ENCODE data around the gene CEMIP. TPM values are rescaled to one million over a fixed set of nuclear protein-coding genes. Genes with fewer than 3 reads are reported as not detected.

The CEMIP gene, protein sequence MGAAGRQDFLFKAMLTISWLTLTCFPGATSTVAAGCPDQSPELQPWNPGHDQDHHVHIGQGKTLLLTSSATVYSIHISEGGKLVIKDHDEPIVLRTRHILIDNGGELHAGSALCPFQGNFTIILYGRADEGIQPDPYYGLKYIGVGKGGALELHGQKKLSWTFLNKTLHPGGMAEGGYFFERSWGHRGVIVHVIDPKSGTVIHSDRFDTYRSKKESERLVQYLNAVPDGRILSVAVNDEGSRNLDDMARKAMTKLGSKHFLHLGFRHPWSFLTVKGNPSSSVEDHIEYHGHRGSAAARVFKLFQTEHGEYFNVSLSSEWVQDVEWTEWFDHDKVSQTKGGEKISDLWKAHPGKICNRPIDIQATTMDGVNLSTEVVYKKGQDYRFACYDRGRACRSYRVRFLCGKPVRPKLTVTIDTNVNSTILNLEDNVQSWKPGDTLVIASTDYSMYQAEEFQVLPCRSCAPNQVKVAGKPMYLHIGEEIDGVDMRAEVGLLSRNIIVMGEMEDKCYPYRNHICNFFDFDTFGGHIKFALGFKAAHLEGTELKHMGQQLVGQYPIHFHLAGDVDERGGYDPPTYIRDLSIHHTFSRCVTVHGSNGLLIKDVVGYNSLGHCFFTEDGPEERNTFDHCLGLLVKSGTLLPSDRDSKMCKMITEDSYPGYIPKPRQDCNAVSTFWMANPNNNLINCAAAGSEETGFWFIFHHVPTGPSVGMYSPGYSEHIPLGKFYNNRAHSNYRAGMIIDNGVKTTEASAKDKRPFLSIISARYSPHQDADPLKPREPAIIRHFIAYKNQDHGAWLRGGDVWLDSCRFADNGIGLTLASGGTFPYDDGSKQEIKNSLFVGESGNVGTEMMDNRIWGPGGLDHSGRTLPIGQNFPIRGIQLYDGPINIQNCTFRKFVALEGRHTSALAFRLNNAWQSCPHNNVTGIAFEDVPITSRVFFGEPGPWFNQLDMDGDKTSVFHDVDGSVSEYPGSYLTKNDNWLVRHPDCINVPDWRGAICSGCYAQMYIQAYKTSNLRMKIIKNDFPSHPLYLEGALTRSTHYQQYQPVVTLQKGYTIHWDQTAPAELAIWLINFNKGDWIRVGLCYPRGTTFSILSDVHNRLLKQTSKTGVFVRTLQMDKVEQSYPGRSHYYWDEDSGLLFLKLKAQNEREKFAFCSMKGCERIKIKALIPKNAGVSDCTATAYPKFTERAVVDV (N-terminal part only)
- total RNA-seq (2022; extraction: Qiagen RNA extraction), result 0.82 to 2.0 TPM (median 1.2 TPM) in 5 replicates

DNA sequence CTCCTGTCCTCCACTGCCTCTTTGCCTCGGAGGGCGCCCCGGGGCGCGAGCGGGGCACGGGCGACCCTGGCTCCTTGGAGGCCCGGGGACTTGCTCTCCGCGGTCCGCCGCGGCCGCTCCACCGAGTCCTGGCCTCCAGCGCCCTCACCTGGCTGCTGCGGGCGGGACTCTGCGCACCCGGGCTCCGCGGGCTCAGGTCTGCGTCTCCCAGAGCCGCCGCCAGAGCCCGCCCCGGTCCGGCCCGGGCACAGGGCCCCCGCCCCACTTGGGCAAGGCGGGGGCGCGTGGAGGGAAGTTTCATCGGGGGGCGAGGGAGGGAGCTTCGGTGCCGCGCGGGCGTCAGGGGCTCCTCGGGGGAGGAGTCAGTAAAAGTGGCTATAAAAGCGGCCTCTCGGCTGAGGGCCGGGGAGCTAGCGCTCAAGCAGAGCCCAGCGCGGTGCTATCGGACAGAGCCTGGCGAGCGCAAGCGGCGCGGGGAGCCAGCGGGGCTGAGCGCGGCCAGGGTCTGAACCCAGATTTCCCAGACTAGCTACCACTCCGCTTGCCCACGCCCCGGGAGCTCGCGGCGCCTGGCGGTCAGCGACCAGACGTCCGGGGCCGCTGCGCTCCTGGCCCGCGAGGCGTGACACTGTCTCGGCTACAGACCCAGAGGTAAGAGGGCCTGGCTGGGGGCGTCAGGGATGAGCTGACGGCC is at the start of gene CEMIP:
TSS of gene CEMIP (plus strand) at position 407 of the 694 bp plus-strand sequence. CDS start 94,510 bp downstream, outside the sequence.

DNA sequence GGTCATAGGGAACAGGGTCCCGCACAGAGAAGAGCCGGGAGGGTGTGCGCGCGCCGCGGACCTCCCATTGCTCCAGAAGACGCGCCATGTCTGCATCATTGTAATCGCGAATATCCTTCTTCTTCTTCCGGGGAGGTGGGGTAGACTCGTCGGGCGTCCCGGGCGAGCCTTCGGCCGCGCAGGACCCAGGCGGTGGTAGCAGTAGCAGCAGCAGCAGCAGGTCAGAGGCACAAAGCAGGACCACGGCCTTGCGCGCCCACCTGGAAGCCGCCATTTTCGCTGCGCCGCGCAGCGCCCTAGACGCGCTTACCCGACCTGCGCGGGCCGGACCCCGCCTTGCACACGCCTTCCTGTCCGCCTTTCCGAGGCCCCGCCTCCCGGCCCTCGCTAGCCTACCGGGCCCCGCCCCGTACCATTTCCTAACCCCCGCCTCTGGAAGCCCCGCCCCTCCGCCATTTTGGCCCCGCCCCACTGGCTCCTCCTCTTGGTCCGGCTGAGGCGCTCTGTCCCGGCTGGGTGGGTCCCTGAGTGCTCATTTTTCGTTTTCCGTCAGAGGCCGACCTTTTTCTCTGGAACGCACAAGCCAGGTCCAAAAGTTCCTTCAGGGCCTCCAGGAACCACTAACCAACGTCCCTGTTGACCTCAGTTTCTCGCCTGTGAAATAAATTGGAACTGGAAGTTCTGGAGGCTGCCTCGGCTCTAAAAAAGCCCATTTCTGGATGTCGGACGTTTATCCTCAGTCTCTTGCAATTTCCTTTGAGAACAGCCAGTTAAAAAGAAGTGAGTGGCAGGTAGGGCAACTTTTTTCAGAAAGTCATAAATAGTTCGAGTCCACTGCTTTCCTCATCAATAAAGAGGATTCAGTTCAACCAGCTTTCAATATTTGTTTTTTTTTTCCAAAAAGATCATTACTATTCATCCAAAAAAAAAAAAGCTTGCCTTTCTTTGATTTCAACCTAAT is 210.6 kb downstream of the CEMIP start, which contains the start of gene MESD:
TSS of gene MESD (minus strand) at position 302 of the 961 bp plus-strand sequence. CDS start at position 274, 28 bp downstream.

DNA sequence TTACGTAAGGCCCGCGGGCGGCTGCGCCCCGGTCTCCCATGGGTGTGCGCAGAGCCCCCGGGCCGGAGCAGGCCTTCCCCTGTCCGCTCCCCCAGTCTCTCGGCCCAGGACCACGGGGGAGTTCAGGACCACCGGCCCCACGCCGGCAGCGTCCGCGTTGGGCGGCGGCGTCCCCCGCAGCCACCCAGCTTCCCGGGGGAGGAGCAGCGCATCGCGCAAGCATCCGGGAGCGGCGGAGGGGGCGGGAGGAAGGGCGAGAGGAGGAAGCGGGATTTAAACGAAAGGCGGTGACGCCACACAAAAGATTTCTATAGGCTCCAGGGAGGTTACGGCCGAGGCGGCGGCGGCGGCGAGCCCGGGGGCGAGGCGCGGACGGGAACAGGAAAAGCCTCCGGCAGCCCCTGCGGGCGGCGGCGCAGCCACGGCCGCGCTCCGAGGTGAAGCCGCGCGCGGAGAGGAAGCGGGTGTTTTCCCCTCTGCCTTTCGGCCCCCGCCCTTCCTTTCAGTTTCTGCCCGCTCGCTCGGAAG is 221.5 kb downstream of the CEMIP start, which contains the start of gene TLNRD1:
TSS of gene TLNRD1 (plus strand) at position 300 of the 528 bp plus-strand sequence. CDS start 1,349 bp downstream, outside the sequence.

Other genes starting within 250 kb of the CEMIP start
- gene ABHD17C, start 84.1 kb upstream of the CEMIP start, total RNA-seq (2022; extraction: Qiagen RNA extraction), result 27.7 to 32.5 TPM (median 29.0 TPM) in 5 replicates
- gene MESD, start 210.4 kb downstream of the CEMIP start, total RNA-seq (2022; extraction: Qiagen RNA extraction), result 35.6 to 38.5 TPM (median 36.6 TPM) in 5 replicates
- 10.0 to 20.4 TPM (median 18.6 TPM) in 5 replicates for gene TLNRD1, start 221.6 kb downstream of the CEMIP start, total RNA-seq (2022; extraction: Qiagen RNA extraction)

Data from A549 treated with Mapracorat at 1 μM for 4 hours (cell line).